Ovary (tissue), 9 donors: Measurements from ENCODE around the gene KCNQ4. TPM values are rescaled to one million over a fixed set of nuclear protein-coding genes. Genes with fewer than 3 reads are reported as not detected.
A peak's percentile ranks its signal among the peaks of the same experiment; 100 is the strongest.

Experiments used
- DNase-seq, 5 donors: peaks; one replicate each; pipeline ENCODE4 v3.0.0-alpha.2; 2019 to 2020
- H3K27ac ChIP-seq, 2 donors: fragments of 200-600 bp; one replicate each; pipeline versions ENCODE4 v1.5.1 to v1.8.0; 2019 to 2022
- H3K27me3 ChIP-seq: fragments of 200-600 bp; one replicate; pipeline ENCODE4 v1.8.0; 2022
- H3K36me3 ChIP-seq: fragments of 200-600 bp; sonication (generic); one replicate; pipeline ENCODE4 v1.5.1; 2019
- H3K4me1 ChIP-seq: one replicate; pipeline ENCODE4 v1.8.1; 2013; ENCODE audit warnings: mild to moderate bottlenecking, moderate library complexity; ENCODE audit not compliant: insufficient read depth
- H3K4me3 ChIP-seq: fragments of 200-600 bp; sonication (generic); one replicate; pipeline ENCODE4 v1.5.1; 2017
- H3K9me3 ChIP-seq, 2 donors: fragments of 200-600 bp in 1 of 2; sonication (generic) in 1 of 2; one replicate each; pipeline versions ENCODE4 v1.5.1 to v1.8.1; 2013 to 2019; ENCODE audit warnings: mild to moderate bottlenecking in 1 of 2, moderate library complexity in 1 of 2
- CTCF ChIP-seq, 3 donors: fragments of 450-650 bp in 2 of 3; fragments of 200-600 bp in 1 of 3; IDR thresholded peaks; one replicate each; pipeline versions ENCODE4 v1.5.1 to v1.8.0; 2016 to 2022; ENCODE audit warnings: antibody characterized with exemption in 3 of 3, mild to moderate bottlenecking in 1 of 3
- EP300 ChIP-seq: sonication (generic); formaldehyde crosslinking; IDR thresholded peaks from one replicate; pipeline ENCODE4 v1.6.1; 2017; ENCODE audit warnings: antibody characterized with exemption
- POLR2A ChIP-seq: fragments of 450-650 bp; IDR thresholded peaks from one replicate; pipeline ENCODE4 v1.6.1; 2017; ENCODE audit warnings: antibody characterized with exemption, mild to moderate bottlenecking, moderate library complexity
- WGBS, 3 donors: extraction: QIAGEN DNeasy Blood & Tissue Kit in 1 of 3; methylation state at CpG; one replicate each; pipeline versions ENCODE4 v1.1.5 to v1.1.7; 2013 to 2017; 5-methylcytosine and 5-hydroxymethylcytosine counted together
- intact Hi-C, 4 donors: fragments of 100-400 bp; cut with DNase I; formaldehyde crosslinking; loops; one replicate each; pipeline versions ENCODE4 v1.11.0 to v1.15.1; 2022 to 2023
- polyA plus RNA-seq, 2 donors: library from polyadenylated mRNA; stranded (reverse); fragments of 200-250 nt in 1 of 2; fragments of 350-450 nt in 1 of 2; fragmentation: Illumina TruSeq in 1 of 2; extraction: RNeasy Lipid Tissue Mini Kit (QIAGEN cat#74804) in 1 of 2; gene quantifications; one replicate each; pipeline ENCODE4 v1.2.3, GENCODE V29; 2013 to 2014
- total RNA-seq, 7 donors: library from RNA; depleted of rRNA in 2 of 7; stranded (reverse); fragments of >200 nt in 2 of 7; fragmentation: NEBNext Ultra II Directional in 3 of 7; extraction: Animal tissue kit (Norgen Biotek cat#: 25700) in 3 of 7; gene quantifications; one replicate each; pipeline versions ENCODE4 v1.1.0 to v1.2.4, GENCODE V29; 2016 to 2023
- donor health status: DM: no; HTN: no; CAD: no; lungs with moderate emphysema.
- donor health status: DM: no; HTN: no; CAD: no.
- donor health status: Bipolar disorder and iron deficiency.
- donor health status: DM: yes; HTN: yes; CAD: no.
- donor health status: DM: no; HTN: no; CAD: no.
- donor health status: DM: yes; HTN: yes; CAD: no.

Gene KCNQ4
- total and polyA plus RNA-seq, 9 donors, result 0.36 to 3.1 (median 0.84) TPM

DNA sequence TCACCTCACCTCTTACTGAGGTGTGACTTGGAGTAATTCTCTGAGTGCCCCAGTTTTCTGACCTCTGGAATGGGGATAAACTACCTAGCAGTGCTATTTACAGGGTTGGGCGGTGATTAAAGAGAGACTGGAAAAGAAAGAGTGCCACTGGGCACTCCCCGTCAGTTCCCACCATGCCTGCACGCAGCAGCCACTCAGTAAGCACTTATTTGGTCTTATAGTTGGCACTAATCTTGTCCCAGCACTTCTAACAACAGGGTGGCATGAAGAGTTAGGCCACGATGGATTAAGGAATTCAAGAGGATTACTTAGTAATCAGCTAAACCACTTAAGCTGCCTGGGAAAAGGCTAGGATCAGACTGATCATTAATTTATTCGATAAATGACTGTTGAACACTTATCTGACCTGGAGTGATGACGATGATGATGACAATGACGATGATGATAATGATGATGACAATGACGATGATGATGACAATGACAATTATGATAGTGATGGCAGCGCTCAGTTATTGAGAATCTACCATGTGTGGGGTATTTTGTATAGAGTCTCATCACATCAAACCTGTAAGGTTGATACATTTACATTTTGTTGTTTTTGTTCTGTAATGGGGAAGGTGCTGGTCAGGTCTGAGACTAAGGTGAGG lies 73.2 kb downstream of the KCNQ4 start:
- Histone ChIP-seq H3K4me1 (peaks cover 7% of the 10 kb centered on the region), H3K27ac (no peak overlapping the region), H3K36me3 (no peaks in the 10 kb centered on the region), H3K27me3 (no peaks in the 10 kb centered on the region), H3K9me3 (no peaks in the 10 kb centered on the region), H3K4me3 (no peak overlapping the region)
- intact Hi-C loops, result no loop called here
- 94 to 95% (median 94%) methylated on average over 9 of the region's 9 CpGs for WGBS, 3 donors
- TF ChIP-seq CTCF (IDR thresholded peaks at IDR 0.05) (no peak), EP300 (no peak), POLR2A (no peak)
- no peak for DNase-seq

DNA sequence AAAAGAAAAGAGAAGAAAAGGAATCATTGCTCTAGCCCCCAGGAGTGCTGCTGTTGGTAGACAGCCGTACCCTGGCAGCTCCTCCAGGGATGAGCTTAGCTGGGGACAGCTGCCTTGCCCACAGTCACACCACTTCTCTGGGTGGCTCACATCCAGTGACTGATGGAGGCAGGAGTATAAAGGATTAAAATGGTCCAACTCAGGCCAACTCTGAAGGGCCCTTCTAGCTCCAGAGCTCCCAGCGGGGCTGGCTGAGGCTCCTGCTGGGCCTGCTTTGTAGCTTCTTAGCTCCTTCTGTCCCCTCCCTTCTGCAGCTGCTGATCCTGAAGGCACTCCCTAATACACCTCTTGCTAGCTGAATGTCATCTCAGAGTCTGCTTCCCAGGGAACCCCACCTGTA lies 74.2 kb downstream of the KCNQ4 start:
- Histone ChIP-seq H3K27me3 (no peaks in the 10 kb centered on the region), H3K36me3 (no peaks in the 10 kb centered on the region), H3K4me1 (peaks cover 7% of the 10 kb centered on the region), H3K9me3 (no peaks in the 10 kb centered on the region), H3K27ac (no peak overlapping the region), H3K4me3 (no peak overlapping the region)
- DNase-seq, result no peak
- WGBS, 3 donors, result 87 to 100% (median 100%) methylated on average over 2 of the region's 2 CpGs
- intact Hi-C loops, result no loop called here
- TF ChIP-seq CTCF (IDR thresholded peaks at IDR 0.05) (no peak), POLR2A (no peak)

GRCh38 chr1:40858856-40859416 lies 75.3 kb downstream of the KCNQ4 start:
- H3K27ac ChIP-seq, result no peak overlapping the region
- H3K27me3 ChIP-seq, result no peaks in the 10 kb centered on the region
- intact Hi-C loops, result no loop called here
- H3K9me3 ChIP-seq, result no peaks in the 10 kb centered on the region
- TF ChIP-seq EP300 (no peak), POLR2A (no peak), CTCF (IDR thresholded peaks at IDR 0.05) (no peak)
- 83 to 85% (median 84%) methylated on average over 4 of the region's 4 CpGs for WGBS, 3 donors
- no peaks in the 10 kb centered on the region for H3K36me3 ChIP-seq
- peaks cover 7% of the 10 kb centered on the region for H3K4me1 ChIP-seq
- no peak overlapping the region for H3K4me3 ChIP-seq
- no peak for DNase-seq

DNA sequence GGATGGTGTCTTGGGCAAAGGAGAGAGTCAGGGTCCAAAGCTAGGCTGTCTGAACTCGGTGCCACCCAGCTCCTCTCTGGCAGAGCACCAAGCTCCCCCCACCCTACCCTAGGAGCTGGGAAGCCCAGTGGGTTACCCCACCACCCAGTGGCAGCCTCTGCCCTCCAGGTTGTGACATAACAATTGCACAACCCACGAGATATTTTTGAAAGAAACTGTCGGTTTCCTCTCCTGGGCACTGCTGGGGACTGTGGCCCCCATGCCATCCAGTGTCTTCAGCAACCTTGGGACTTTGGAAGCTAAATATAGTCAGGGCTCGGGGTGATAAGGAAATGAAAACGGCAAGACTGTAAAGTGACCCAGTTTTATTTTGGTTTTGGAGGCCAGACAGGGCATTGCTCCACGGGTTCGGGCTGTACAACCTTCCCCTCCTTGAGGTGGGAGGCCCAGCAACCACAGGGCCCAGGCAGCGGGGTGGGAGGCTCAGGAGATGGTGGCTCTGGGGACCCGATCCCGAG lies 77.2 kb downstream of the KCNQ4 start:
- intact Hi-C loops, result loop anchor here in 2 of 4 donors (5.0 to 10.0 kb wide), 2 partner anchors 87 to 94 kb away; no protein-coding TSS in a partner anchor
- Histone ChIP-seq H3K4me3 (peak overlapping the region; percentile 71), H3K27ac (peak overlapping the region; percentile 79 to 94), H3K9me3 (no peaks in the 10 kb centered on the region), H3K27me3 (no peaks in the 10 kb centered on the region), H3K36me3 (no peaks in the 10 kb centered on the region), H3K4me1 (peaks cover 7% of the 10 kb centered on the region)
- DNase-seq, result peak in 3 of 5 donors; percentile 40 to 49 (median 44)
- WGBS, 3 donors, result 27 to 33% (median 27%) methylated on average over 10 of the region's 10 CpGs
- TF ChIP-seq EP300 (no peak), POLR2A (no peak), CTCF (IDR thresholded peaks at IDR 0.05) (no peak)
